ENCODE data around the gene DDX17.
"Not testable (repeated sequence)": the region's sequence is repeated elsewhere in the genome, so short reads cannot be mapped to it uniquely, and the experiment has no call there.

The DDX17 gene

GRCh38 chr22:38491707-38492348 is 14.3 kb downstream of the DDX17 start:
- DNase-seq (ENCODE audit: low read depth, low spot score) = no peak

DNA sequence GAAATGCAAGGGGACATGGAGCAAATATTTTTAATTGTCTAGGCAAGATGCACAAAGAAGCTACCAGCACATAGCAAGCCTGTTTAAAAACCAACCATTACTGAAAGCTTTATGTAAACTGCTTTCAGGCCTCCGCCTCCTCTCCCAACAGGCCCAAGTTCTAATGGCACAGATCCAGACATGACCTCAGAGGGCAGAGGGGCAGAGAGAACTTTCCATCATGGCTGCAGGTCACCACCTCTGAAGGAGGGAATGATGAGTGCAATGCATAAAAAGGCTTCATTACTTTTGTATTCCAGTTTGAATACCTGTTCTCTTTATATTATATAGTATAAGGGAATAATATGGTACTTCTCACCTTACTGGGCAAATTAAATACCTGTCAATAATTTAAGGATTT is 15.2 kb downstream of the DDX17 start:
- no peak for DNase-seq (ENCODE audit: low read depth, low spot score)

DNA sequence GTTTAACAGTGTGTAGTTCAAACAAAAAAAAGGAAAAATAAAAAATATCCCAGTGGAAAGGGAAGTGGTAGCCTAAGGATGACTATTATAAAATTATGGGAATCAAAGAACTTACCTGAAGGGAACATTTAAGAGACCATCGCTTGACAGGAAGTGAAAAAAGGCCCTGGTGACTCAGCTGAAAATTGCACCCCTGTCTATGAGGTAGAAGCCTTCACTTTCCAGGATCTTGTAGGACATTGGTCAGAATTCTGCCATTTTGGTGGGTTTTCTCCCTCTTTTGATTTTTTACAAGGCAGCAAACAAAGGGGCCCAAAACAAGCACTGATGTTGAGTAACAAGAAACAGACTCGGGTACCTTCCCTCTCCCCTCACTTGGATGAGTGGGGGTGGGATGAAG is 15.6 kb downstream of the DDX17 start:
- DNase-seq (ENCODE audit: low read depth, low spot score) = no peak

- no peak for DNase-seq (ENCODE audit: low read depth, low spot score)
Measured at GRCh38 chr22:38489561-38490145, 16.5 kb downstream of the DDX17 start.

DNA sequence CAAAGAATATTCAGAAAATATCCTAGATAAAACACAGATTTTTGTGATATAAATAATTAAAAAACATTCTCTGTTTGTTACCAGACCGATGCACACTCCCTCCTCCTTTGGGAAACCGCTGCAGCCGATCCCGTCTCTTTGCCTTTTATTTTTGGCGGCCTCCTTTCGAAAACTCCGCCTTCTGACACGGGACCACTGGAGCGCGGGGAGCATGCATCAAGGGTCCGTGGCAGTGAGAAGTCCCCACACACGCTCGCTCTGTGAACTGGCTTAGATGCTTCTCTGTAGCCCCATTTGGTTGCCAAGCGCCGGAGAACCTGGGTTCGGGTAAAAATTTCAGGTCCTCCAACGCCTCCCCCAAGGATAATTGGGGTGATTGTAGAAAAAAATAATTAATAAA is 17.0 kb downstream of the DDX17 start:
- no peak for DNase-seq (ENCODE audit: low read depth, low spot score)

GRCh38 chr22:38487946-38488345 is 18.2 kb downstream of the DDX17 start:
- no peak for DNase-seq (ENCODE audit: low read depth, low spot score)

DNA sequence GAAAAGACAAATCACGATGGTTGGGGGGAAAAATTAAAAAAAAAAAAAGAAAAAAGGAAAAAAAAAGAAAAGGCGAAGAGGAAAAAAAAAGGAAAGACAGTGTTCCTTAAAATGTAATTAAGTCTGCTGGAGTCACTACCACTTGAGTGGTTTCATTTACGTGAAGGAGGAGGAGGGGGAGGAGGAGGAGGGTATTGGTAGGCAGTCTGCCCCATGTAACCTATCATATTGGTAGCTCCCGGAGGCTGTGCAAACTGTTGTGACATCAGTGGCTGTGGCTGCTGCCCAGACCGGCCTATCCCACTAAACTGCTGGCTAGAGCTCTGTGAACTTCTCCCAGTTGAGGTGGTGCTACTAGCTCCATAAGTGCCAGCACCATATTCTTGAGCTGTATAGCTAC is 20.3 kb downstream of the DDX17 start:
- no peak for DNase-seq (ENCODE audit: low read depth, low spot score)

- DNase-seq (ENCODE audit: low read depth, low spot score) = no peak
Measured at GRCh38 chr22:38484244-38484643, 21.9 kb downstream of the DDX17 start.

DNA sequence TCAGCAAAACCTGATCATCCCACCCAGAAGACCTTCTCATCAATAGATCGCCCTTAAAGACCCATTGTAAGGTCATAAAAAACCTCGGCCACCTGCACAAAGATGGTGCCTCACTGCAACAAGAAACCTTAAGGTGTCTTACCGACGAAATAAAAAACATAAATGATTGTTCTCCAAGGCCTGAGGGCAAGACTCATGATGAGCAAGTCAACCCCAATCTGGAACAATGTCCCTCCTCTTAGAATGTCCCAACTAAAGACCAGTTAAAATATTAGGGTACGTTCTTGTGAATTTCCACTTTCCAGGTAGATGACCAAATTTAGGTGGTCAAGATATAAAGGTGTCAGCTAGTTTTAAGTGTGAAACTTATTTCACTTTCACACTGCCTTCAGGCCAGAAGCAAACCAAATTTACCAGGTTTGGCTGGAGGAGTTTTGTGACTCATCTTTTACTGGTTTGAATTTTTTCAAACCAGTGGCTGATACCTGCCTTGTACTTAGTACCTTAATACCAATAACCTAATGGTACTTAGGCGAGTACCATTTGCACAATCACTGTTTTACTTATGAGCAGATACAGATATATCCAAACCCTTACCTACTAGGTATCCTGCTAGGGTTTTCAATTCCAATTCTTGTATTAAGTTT is 23.3 kb downstream of the DDX17 start:
- no peak for DNase-seq (ENCODE audit: low read depth, low spot score)

DNA sequence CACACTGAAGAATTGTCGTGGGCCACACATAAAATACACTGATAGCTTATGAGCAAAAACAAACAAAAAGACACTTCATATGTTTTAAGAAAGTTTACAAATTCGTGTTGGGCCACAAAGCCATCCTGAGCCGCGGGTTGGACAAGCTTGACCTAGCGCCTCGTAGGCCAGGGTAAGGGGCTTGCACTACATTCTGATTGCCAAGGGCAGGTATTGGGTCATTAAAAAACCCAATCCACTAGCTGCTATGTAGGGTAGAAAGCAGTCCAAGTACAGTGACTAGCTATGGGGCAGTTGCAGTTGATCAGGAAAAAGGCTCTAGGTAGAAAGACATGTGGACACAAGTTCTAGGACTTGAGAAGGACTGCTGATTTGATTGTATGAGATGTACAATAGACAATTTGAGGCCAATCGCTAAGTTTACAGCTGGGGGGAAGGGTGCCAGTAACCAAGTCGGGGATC is 24.2 kb downstream of the DDX17 start:
- DNase-seq (ENCODE audit: low read depth, low spot score) = no peak

DNA sequence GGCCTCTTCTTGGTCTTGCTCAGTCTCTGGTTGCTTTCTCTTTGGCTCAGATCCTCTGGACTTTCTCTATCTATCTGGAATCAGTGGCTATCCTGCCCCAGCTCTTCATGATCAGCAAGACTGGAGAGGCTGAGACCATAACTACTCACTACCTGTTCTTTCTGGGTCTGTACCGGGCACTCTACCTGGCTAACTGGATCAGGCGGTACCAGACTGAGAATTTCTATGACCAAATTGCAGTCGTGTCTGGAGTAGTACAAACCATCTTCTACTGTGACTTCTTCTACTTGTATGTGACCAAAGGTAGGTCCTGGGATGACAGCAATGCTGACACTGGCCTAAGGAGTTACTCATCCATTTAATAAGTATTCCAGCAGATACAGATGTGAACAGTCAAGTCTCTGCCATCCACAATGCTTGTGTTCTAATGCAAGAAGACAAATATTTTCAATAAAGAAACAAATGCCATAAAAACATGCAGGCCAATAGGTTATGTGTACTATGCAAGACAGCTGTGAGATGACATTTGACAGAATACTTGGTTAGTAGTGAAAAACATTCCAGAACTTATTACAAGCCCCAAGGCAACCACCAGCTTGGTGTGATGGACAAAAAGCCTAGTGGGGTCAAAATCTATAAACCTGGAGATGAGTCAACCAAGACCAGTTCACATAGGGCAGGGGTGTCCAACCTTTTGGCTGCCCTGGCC is 24.8 kb downstream of the DDX17 start:
- no peak for DNase-seq (ENCODE audit: low read depth, low spot score)

- DNase-seq (ENCODE audit: low read depth, low spot score) = no peak
Measured at GRCh38 chr22:38479096-38479837, 26.8 kb downstream of the DDX17 start.

DNA sequence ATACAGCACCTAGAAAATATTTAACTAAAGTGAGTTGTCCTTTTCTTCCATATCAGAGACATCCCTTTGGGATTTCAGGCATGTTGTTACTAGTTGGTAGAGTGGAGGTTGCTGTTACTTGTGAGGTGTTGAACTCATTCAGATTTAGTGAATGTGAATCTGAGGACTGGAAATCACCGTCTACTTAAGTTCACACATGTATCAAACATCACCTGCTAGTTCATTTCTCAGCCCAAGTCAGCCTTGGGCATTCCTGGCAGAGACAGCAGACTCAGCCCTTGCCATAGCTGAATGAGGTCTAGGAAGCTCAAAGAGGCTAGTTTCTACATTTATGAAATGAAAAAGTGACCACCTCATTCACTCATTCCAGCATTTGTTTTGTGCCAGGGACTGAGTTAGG is 28.5 kb downstream of the DDX17 start:
- no peak for DNase-seq (ENCODE audit: low read depth, low spot score)

DNA sequence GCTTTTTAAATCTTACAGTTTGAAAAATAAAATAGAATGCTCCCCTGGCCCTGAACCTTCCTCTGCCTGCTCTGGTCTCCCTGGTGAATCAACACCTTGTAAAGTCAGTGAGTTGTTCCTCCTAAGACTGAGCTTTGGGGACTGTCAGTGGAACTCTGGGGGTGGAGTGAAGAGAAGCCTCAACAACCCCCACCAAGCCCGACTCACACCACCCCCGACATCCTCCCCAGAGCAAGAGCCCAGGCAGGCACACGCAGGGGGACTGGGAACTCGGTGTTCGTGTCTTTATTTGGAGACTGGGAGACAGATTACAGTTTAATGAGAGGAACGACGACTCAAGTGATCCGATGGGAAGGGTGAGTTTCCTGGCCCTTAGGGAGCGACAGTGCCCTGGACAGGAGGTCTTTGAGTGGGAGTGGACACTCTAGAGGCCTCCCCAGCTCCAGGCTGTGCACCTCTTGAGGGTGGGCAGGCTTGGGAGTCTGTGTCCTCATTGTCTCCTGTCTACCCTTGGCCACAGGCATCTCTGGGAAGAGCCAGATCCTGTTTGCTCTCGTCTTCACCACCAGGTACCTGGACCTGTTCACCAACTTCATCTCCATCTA is 32.0 kb downstream of the DDX17 start:
- DNase-seq (ENCODE audit: low read depth, low spot score) = no peak

GRCh38 chr22:38471237-38471636 is 34.9 kb downstream of the DDX17 start:
- no peak for DNase-seq (ENCODE audit: low read depth, low spot score)

DNA sequence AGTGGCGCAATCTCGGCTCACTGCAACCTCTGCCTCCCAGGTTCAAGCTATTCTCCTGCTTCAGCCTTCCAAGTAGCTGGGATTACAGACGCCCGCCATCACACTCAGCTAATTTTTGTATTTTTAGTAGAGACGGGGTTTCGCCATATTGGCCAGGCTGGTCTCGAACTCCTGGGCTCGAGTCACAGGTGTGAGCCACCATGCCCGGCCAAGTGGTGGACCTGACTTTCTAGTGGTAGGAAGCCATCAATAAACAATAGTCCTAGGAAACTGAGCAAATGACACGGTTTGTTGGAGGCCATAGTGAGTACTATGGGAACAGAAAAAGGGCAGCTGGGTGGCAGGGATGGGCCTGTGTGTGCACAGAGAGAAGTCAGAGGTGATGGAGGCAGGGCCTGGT is 35.9 kb downstream of the DDX17 start:
- DNase-seq (ENCODE audit: low read depth, low spot score) = not testable (repeated sequence)

- no peak for DNase-seq (ENCODE audit: low read depth, low spot score)
Measured at GRCh38 chr22:38469306-38469781, 36.8 kb downstream of the DDX17 start.

DNA sequence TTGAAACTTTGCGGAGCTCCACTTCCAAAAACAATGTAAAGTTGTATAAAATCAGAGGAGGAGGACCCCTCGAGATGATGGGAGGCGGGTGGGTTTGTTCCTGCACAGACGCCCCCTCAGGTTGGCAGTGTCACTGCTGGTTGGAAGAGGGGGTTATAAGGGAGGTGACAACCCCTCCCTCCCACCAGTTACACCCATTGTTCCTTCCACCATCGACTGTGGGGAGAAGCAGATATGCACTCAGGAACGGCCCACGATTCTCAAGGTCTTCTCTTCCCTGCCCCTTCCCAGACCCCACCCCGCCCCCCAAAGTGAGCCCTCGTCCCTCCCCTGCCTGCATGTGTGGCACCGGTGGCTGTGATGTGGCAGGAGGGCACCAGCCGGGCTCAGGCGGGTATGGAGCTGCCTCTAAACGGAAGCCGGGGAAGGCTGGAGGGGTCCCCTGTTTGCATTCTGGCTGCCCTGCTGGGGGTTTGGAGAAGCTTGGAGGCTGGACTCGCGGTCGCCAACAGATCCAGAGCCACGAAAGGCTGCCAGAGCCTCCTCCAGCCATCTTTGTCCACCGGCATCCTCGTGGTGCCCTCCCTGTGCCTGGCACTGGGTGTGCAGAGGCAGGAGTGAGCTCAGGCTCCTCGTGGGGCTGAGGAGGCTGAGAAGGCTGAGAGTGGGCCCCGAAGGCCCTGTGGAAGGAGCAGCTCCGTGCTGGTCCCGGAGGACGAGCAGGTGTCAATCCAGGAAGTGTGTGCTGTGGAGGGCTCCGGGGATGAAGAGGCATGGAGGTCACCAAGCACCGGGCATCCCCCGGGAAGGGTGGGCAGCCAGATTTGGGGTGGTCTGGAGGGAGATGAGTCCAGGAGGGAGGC is 37.4 kb downstream of the DDX17 start:
- DNase-seq (ENCODE audit: low read depth, low spot score) = no peak

- no peak for DNase-seq (ENCODE audit: low read depth, low spot score)
Measured at GRCh38 chr22:38467904-38468442, 38.1 kb downstream of the DDX17 start, which contains the start of gene KDELR3. Gene KDELR3 (plus strand): TSS chr22:38468096. CDS start chr22:38468234, 138 bp downstream.

- no peak for DNase-seq (ENCODE audit: low read depth, low spot score)
Measured at GRCh38 chr22:38467438-38467903, 38.6 kb downstream of the DDX17 start.

All from smooth muscle cell of the brain vasculature (primary cell).